T-cell (primary cell): ENCODE measurements around the gene CARS1. TPM values are rescaled to one million over a fixed set of nuclear protein-coding genes. Genes with fewer than 3 reads are reported as not detected.

Experiments
- ATAC-seq, 4 experiments: fragments of 200-7000 bp in 3 of 4; fragments of 150-1000 bp in 1 of 4; cut with Tn5 transposase; replicated peaks in 1 of 4; 1 replicate in 3 of 4; 2 replicates in 1 of 4; pipeline ENCODE4 v1.10.0; 2021; ENCODE audit warnings: moderate library complexity in 3 of 4, mild to moderate bottlenecking in 2 of 4, moderate number of reproducible peaks in 1 of 4
- CTCF ChIA-PET, 2 donors: fragments of 300-600 bp; sonication (Branson Sonifier 250); formaldehyde crosslinking; loops; one replicate each; lab custom pipeline; 2022; ENCODE audit warnings: antibody characterized with exemption in 2 of 2; lab: Charles Lee
- POLR2A ChIA-PET, 2 donors: fragments of 300-600 bp; sonication (Branson Sonifier 250); formaldehyde crosslinking; loops; one replicate each; lab custom pipeline; 2022; ENCODE audit warnings: antibody characterized with exemption in 2 of 2; lab: Charles Lee
- DNase-seq, 35 experiments: peaks; one replicate each; pipeline versions ENCODE4 v3.0.0 to v3.0.0-alpha.2; 2013 to 2023
- H3K27ac ChIP-seq: one replicate; pipeline ENCODE4 v1.5.1; 2013; ENCODE audit warnings: low read length
- H3K27me3 ChIP-seq, 2 experiments: replicated peaks in 1 of 2; 1 replicate in 1 of 2; 2 replicates in 1 of 2; pipeline versions ENCODE4 v1.6.1 to v1.7.0; 2013; ENCODE audit warnings: low read length in 1 of 2, mixed read lengths in 1 of 2; ENCODE audit not compliant: control insufficient read depth in 2 of 2, insufficient read depth in 2 of 2; ENCODE audit errors: extremely low read depth in 1 of 2
- H3K36me3 ChIP-seq, 2 donors: 1 replicate in 1 of 2; 2 replicates in 1 of 2; pipeline versions ENCODE4 v1.6.1 to v1.7.0; 2013; ENCODE audit warnings: low read length in 1 of 2; ENCODE audit not compliant: control insufficient read depth in 2 of 2, insufficient read depth in 1 of 2; ENCODE audit errors: extremely low read depth in 1 of 2
- H3K4me1 ChIP-seq, 2 experiments: 1 replicate in 1 of 2; 2 replicates in 1 of 2; pipeline versions ENCODE4 v1.6.1 to v1.7.0; 2013; ENCODE audit warnings: low read length in 2 of 2, mixed read lengths in 1 of 2; ENCODE audit not compliant: insufficient read depth in 2 of 2, control insufficient read depth in 1 of 2; ENCODE audit errors: extremely low read depth in 1 of 2
- H3K4me3 ChIP-seq, 2 donors: 1 replicate in 1 of 2; 2 replicates in 1 of 2; pipeline versions ENCODE4 v1.5.1 to v1.7.0; 2013; ENCODE audit warnings: mild to moderate bottlenecking in 2 of 2, low read length in 1 of 2, moderate library complexity in 1 of 2; ENCODE audit not compliant: control insufficient read depth in 1 of 2; ENCODE audit errors: extremely low read depth in 1 of 2
- H3K9me3 ChIP-seq: 2 replicates; pipeline ENCODE4 v1.7.0; 2013
- H3K27ac Mint-ChIP-seq, 2 donors: one replicate each; pipeline ENCODE4 v1.8.0; 2020 to 2021; ENCODE audit warnings: mild to moderate bottlenecking in 2 of 2, mixed read lengths in 2 of 2
- H3K27me3 Mint-ChIP-seq, 2 donors: one replicate each; pipeline ENCODE4 v1.8.0; 2021 to 2022; ENCODE audit warnings: mixed read lengths in 2 of 2
- H3K36me3 Mint-ChIP-seq: one replicate; pipeline ENCODE4 v1.8.0; 2021; ENCODE audit warnings: mixed read lengths
- H3K4me1 Mint-ChIP-seq, 3 donors: one replicate each; pipeline ENCODE4 v1.8.0; 2020 to 2022; ENCODE audit warnings: mixed read lengths in 3 of 3, mild to moderate bottlenecking in 1 of 3
- H3K4me3 Mint-ChIP-seq, 3 donors: one replicate each; pipeline ENCODE4 v1.8.0; 2020 to 2022; ENCODE audit warnings: mild to moderate bottlenecking in 3 of 3, mixed read lengths in 3 of 3, moderate library complexity in 3 of 3
- H3K9me3 Mint-ChIP-seq, 3 donors: one replicate each; pipeline ENCODE4 v1.8.0; 2020 to 2022; ENCODE audit warnings: mixed read lengths in 3 of 3
- WGBS: methylation state at CpG from one replicate; pipeline ENCODE4 v1.1.5; 2013; ENCODE audit warnings: missing lambda C conversion rate; ENCODE audit not compliant: insufficient coverage; 5-methylcytosine and 5-hydroxymethylcytosine counted together
- total RNA-seq, 35 experiments: library from RNA in 6 of 35; stranded (reverse) in 6 of 35; fragments of 120-200 nt in 1 of 35; gene quantifications; one replicate each; pipeline versions ENCODE4 v1.2.1 to v1.2.4 and lab custom pipeline; 2013 to 2026

Gene CARS1
- total RNA-seq, 5 donors from 2014 or later (not counting 1 experiment from before 2014, with no cell fraction given), result 45.3 to 113 (median 109) TPM

DNA sequence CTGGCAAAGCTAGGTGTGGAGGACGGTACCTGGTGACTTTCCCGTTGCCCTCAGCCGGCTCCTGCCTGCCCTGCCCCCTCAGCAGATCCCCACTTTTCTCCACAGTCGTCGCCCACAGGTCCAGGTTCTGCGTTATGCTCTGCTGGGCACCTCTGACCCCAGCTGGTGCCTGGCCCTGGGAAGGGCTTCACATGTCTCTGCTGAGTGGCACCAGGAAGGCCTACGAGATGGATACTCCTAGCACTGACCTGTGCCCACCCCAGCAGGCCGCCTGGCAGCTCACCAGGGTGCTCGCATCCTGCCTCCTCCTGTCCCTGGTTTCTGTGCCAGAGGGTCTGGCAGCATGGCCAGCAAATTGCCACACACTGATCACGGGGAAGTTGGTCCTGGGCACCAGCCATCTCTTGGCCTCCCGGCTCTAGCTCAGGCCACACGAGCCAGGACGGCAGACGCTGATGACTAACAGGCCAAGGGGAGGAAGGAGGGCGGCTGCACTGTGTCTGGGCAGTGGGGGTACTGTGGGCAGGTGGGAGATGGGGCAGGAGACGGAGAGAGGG lies 13.8 kb downstream of the CARS1 start:
- Mint-ChIP-seq H3K4me1 (peaks cover 8 to 19% (median 14%) of the 10 kb centered on the region in 3 donors), H3K9me3 (no peaks in the 10 kb centered on the region), H3K4me3 (no peak overlapping the region), H3K36me3 (peaks cover 35% of the 10 kb centered on the region), H3K27me3 (no peaks in the 10 kb centered on the region), H3K27ac (no peak overlapping the region)
- ChIA-PET CTCF (no interaction called here), POLR2A (no interaction called here)
- H3K4me3 ChIP-seq, result no peak overlapping the region
- H3K27me3 ChIP-seq, result no peaks in the 10 kb centered on the region
- DNase-seq (no peak), ATAC-seq (no peak)
- H3K27ac ChIP-seq, result no peak overlapping the region
- 98% methylated on average over 11 of the region's 16 CpGs for WGBS
- no peaks in the 10 kb centered on the region for H3K9me3 ChIP-seq
- H3K36me3 ChIP-seq, result peaks cover 14 to 66% of the 10 kb centered on the region in 2 donors
- peaks cover 0 to 7% of the 10 kb centered on the region in 2 experiments for H3K4me1 ChIP-seq

DNA sequence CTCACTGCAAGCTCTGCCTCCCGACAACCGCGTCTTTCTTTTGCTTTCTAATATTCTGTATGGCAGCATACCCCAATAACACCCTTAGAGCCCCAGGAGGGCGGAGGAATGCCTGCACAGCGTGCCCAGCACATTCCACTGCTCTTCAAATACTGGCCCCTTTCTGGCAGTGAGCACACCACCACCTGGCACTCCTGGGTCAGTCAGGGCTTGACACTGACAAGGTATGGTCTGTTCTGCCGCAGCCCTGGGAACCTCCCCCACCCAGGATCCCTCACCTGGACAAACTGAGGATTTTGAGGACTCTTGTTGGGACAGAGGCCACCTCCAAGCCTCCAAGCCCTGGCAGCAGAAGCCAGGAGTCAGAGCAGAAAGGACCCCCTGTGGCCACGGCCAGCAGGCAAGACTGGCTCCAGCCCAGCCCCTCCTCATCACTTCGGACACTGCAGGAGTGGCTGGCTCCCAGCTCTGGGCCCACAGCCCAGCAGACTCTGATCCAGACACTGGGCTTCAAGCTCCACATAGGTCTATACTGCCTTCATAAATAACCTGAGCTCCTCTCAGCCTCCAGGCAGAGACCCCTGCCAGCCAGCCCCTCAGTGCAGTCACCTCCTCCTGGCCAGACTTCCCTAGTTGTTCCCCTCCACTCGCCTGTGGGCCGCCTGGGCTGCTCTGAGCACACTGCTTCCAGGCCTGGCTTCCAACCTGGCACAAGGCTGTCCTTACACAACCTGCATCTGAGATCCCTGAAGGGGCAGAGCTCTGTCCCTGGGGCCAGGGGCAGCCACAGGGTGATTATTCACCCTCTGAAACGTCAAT lies 14.5 kb downstream of the CARS1 start:
- ChIA-PET CTCF (no interaction called here), POLR2A (no interaction called here)
- Mint-ChIP-seq H3K9me3 (no peaks in the 10 kb centered on the region), H3K27me3 (no peaks in the 10 kb centered on the region), H3K36me3 (peaks cover 40% of the 10 kb centered on the region), H3K4me1 (peaks cover 13 to 19% (median 19%) of the 10 kb centered on the region in 3 donors), H3K4me3 (no peak overlapping the region), H3K27ac (no peak overlapping the region)
- peaks cover 0 to 11% of the 10 kb centered on the region in 2 experiments for H3K4me1 ChIP-seq
- H3K27ac ChIP-seq, result no peak overlapping the region
- H3K4me3 ChIP-seq, result no peak overlapping the region
- 93% methylated on average over 6 of the region's 11 CpGs for WGBS
- H3K27me3 ChIP-seq, result no peaks in the 10 kb centered on the region
- H3K9me3 ChIP-seq, result no peaks in the 10 kb centered on the region
- H3K36me3 ChIP-seq, result peaks cover 14 to 70% of the 10 kb centered on the region in 2 donors
- ATAC-seq (no peak), DNase-seq (no peak)

DNA sequence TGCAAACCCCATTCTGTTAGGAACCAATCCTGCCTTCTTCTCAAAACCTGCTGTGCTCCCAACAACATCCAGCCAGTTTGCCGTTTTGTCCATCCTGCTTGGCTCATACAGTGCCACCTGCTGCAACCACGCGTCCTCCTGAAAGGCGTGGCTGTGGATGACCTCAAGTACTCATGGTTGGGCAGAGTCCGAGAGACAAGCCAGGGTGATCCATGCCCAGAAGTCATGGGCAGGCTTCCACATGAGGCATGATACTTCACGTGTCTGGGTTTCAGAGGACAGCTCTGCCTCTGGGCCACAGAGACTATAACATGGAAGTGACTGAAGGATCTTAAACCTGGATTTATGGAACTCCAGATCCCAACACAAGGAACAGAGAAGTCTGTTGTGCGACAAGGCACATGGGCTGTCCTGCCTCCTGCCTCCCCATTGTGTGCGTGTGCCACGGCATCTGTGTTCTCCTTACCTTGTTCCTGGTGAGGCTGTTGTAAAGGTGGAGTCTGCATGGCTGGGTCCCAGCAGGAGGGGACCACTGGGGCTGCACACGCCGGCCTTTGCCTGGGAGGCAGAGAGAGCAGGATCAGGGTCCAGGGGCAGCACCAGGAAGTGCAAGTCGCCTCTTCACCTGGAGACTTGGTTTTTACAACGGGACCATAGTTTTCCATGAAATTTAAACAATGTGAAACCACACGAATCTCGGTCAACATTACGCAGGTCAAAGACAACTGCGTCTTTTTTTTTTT lies 15.4 kb downstream of the CARS1 start:
- POLR2A ChIA-PET, result no interaction called here
- Mint-ChIP-seq H3K4me3 (no peak overlapping the region), H3K36me3 (peaks cover 45% of the 10 kb centered on the region), H3K27me3 (no peaks in the 10 kb centered on the region), H3K27ac (no peak overlapping the region), H3K4me1 (peaks cover 18 to 26% (median 25%) of the 10 kb centered on the region in 3 donors), H3K9me3 (no peaks in the 10 kb centered on the region)
- Histone ChIP-seq H3K27ac (no peak overlapping the region), H3K9me3 (no peaks in the 10 kb centered on the region), H3K27me3 (no peaks in the 10 kb centered on the region), H3K4me1 (peaks cover 0 to 19% of the 10 kb centered on the region in 2 experiments), H3K4me3 (no peak overlapping the region), H3K36me3 (peaks cover 18 to 75% of the 10 kb centered on the region in 2 donors)
- DNase-seq (no peak), ATAC-seq (no peak)
- CTCF ChIA-PET, result no interaction called here
- WGBS, result 94% methylated on average over 17 of the region's 17 CpGs

DNA sequence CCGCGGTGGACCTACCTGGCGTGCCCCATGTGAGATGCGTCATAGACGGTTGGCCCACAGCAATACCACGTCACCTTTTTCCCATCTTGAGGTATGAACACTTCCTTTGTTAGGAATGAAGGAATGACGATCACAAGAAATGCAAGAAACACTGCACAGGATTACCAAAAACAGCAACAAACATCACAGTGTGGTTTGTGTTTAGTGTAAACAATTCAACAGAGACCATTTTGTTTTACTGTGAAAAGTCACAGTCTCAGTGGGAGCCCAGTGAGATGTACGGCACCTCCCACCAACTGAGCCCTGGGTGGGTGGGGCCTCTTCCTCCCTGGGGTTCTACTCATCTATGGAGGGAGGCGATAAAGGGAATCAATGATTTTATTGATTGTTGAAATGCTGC lies 16.3 kb downstream of the CARS1 start:
- ChIA-PET POLR2A (no interaction called here), CTCF (no interaction called here)
- Mint-ChIP-seq H3K27me3 (no peaks in the 10 kb centered on the region), H3K36me3 (peaks cover 50% of the 10 kb centered on the region), H3K4me1 (peaks cover 23 to 29% (median 26%) of the 10 kb centered on the region in 3 donors), H3K4me3 (no peak overlapping the region), H3K9me3 (no peaks in the 10 kb centered on the region), H3K27ac (no peak overlapping the region)
- Histone ChIP-seq H3K4me1 (peaks cover 0 to 18% of the 10 kb centered on the region in 2 experiments), H3K9me3 (no peaks in the 10 kb centered on the region), H3K36me3 (peaks cover 19 to 74% of the 10 kb centered on the region in 2 donors), H3K27ac (no peak overlapping the region), H3K4me3 (no peak overlapping the region), H3K27me3 (no peaks in the 10 kb centered on the region)
- WGBS, result no CpG with 5 or more reads among the region's 9 CpGs
- DNase-seq (no peak), ATAC-seq (no peak)

DNA sequence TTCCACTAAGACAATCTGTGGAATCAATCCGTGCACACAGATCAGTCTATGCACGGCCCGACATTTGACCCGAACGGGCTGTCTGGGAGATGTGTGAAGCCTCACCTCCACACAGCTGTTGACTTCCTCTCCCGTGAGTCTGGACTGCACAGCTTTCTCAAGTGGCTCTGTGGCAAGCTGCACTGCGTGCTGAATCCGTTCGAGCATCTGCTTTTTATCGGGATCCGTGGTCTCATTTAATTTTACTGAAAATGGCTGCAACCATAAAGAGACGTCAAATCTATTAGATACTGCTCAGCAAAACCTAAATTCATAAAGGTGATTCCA lies 19.3 kb downstream of the CARS1 start:
- 72% methylated on average over 6 of the region's 12 CpGs for WGBS
- Histone ChIP-seq H3K9me3 (no peaks in the 10 kb centered on the region), H3K4me3 (no peak overlapping the region), H3K36me3 (peaks cover 21 to 85% of the 10 kb centered on the region in 2 donors), H3K4me1 (peaks cover 0 to 19% of the 10 kb centered on the region in 2 experiments), H3K27ac (no peak overlapping the region), H3K27me3 (no peaks in the 10 kb centered on the region)
- ATAC-seq, result no peak
- Mint-ChIP-seq H3K27ac (no peak overlapping the region), H3K4me1 (peaks cover 9 to 28% (median 19%) of the 10 kb centered on the region in 3 donors), H3K4me3 (no peak overlapping the region), H3K9me3 (no peaks in the 10 kb centered on the region), H3K27me3 (no peaks in the 10 kb centered on the region), H3K36me3 (peaks cover 55% of the 10 kb centered on the region)
- DNase-seq, result no peak
- CTCF ChIA-PET, result interaction anchor here (1.1 to 1.4 kb wide), 3 partner anchors 46 to 54 kb away, joined by 3 to 8 read pairs (median 3); partner anchors contain the start of gene NAP1L4 (in 1 of the 2)
- POLR2A ChIA-PET, result no interaction called here
